ENCODE data around the gene TTC7B. TPM values are rescaled to one million over a fixed set of nuclear protein-coding genes. Genes with fewer than 3 reads are reported as not detected.

TTC7B gene
- total RNA-seq, 4 donors from 2014 or later: 0.18 to 53.6 (median 11.2) TPM

DNA sequence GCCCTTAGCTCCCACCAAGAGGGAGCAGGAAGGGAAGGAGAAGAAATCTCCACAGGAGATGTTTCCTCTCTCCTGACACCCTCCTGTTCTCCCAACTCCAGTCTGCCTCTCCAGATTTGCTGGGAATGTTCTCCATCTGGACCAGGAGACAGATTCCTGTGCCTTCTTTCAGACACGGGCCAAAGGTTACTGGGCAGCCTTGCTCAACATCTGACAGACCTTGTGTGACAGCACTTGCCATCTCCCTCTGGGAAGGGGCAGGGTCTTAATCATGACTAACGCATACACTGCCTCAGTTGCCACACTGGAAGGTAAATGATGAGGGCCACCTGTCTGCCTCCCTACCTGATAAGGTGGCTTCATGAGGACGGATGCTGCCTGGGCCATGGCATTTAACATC lies 2.5 kb upstream of the TTC7B start:
- TF ChIP-seq POLR2A (IDR thresholded peaks at IDR 0.05): no peak
- TF ChIP-seq, protein P1, sequence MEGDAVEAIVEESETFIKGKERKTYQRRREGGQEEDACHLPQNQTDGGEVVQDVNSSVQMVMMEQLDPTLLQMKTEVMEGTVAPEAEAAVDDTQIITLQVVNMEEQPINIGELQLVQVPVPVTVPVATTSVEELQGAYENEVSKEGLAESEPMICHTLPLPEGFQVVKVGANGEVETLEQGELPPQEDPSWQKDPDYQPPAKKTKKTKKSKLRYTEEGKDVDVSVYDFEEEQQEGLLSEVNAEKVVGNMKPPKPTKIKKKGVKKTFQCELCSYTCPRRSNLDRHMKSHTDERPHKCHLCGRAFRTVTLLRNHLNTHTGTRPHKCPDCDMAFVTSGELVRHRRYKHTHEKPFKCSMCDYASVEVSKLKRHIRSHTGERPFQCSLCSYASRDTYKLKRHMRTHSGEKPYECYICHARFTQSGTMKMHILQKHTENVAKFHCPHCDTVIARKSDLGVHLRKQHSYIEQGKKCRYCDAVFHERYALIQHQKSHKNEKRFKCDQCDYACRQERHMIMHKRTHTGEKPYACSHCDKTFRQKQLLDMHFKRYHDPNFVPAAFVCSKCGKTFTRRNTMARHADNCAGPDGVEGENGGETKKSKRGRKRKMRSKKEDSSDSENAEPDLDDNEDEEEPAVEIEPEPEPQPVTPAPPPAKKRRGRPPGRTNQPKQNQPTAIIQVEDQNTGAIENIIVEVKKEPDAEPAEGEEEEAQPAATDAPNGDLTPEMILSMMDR (IDR thresholded peaks at IDR 0.05): no peak
- H3K9me3 ChIP-seq: peaks cover 0 to 3% (median 1%) of the 10 kb centered on the region in 4 donors
- H3K4me1 ChIP-seq: peaks cover 0 to 19% (median 2%) of the 10 kb centered on the region in 4 donors
- no peak overlapping the region for H3K4me3 ChIP-seq
- no peaks in the 10 kb centered on the region for H3K27me3 ChIP-seq
- DNase-seq: no peak
- H3K36me3 ChIP-seq: no peaks in the 10 kb centered on the region
- H3K27ac ChIP-seq: no peak overlapping the region

GRCh38 chr14:90816681-90817436 lies 629 bp upstream of the TTC7B start:
- no peak for DNase-seq
- no peak for TF ChIP-seq POLR2A (IDR thresholded peaks at IDR 0.05)
- TF ChIP-seq, protein P1 (IDR thresholded peaks at IDR 0.05): no peak
- peaks cover 0 to 19% (median 2%) of the 10 kb centered on the region in 4 donors for H3K4me1 ChIP-seq
- H3K27me3 ChIP-seq: no peaks in the 10 kb centered on the region
- peak overlapping the region in 1 of 4 donors; percentile 25 for H3K27ac ChIP-seq
- H3K36me3 ChIP-seq: no peaks in the 10 kb centered on the region
- H3K9me3 ChIP-seq: no peaks in the 10 kb centered on the region
- H3K4me3 ChIP-seq: peak overlapping the region in 2 of 4 donors; percentile 30 to 34

DNA sequence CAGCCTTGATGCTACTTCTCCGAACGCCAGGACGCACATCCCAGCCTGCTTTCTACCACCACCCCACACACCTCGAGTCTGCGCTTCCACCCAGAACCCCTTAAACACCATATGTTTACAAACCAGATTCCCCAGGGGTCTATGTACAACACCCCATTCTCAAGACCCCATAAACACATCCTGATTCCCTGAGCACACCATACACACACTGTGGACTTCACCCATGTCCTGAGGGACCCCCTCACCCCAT lies 733 bp downstream of the TTC7B start:
- Histone ChIP-seq H3K27me3 (no peaks in the 10 kb centered on the region), H3K27ac (no peak overlapping the region), H3K4me3 (peak overlapping the region; percentile 28 to 67 (median 52)), H3K9me3 (no peaks in the 10 kb centered on the region), H3K4me1 (peaks cover 0 to 19% (median 2%) of the 10 kb centered on the region in 4 donors), H3K36me3 (no peaks in the 10 kb centered on the region)
- no peak for TF ChIP-seq POLR2A (IDR thresholded peaks at IDR 0.05)
- TF ChIP-seq, protein P1 (IDR thresholded peaks at IDR 0.05): no peak
- DNase-seq: no peak

GRCh38 chr14:90814806-90815571 lies 1.2 kb downstream of the TTC7B start:
- Histone ChIP-seq H3K27me3 (no peaks in the 10 kb centered on the region), H3K27ac (no peak overlapping the region), H3K9me3 (no peaks in the 10 kb centered on the region), H3K36me3 (no peaks in the 10 kb centered on the region), H3K4me3 (peak overlapping the region in 3 of 4 donors; percentile 28 to 67 (median 64)), H3K4me1 (peaks cover 0 to 19% (median 2%) of the 10 kb centered on the region in 4 donors)
- DNase-seq: no peak
- TF ChIP-seq POLR2A (IDR thresholded peaks at IDR 0.05): no peak
- TF ChIP-seq, protein P1 (IDR thresholded peaks at IDR 0.05): no peak

DNA sequence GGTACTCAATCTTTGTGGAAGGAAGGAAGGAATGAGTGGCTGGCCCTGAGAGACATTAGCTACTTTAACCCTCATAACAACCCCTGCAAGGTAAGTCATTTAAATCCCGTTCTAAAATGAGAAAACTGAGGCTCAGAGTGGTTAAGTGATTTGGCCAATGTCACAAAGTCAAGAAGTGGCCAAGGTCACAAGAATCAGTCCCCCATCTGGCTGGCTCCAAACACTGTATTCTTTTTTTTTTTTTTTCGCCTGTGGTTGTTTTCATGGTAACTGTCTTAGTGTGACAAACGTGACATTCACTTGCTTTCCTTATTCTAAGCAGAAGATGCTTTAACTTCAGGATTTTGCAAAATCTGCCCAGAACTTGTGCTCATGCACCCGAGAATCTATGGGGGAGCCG lies 2.8 kb downstream of the TTC7B start:
- Histone ChIP-seq H3K4me1 (peaks cover 0 to 19% (median 2%) of the 10 kb centered on the region in 4 donors), H3K9me3 (no peaks in the 10 kb centered on the region), H3K4me3 (no peak overlapping the region), H3K36me3 (no peaks in the 10 kb centered on the region), H3K27me3 (no peaks in the 10 kb centered on the region), H3K27ac (no peak overlapping the region)
- DNase-seq: no peak
- TF ChIP-seq, protein P1 (IDR thresholded peaks at IDR 0.05): no peak
- TF ChIP-seq POLR2A (IDR thresholded peaks at IDR 0.05): no peak

All from Peyer's patch (tissue), 4 donors.